Liver (tissue), 9 donors: ENCODE data around the gene ABLIM1. TPM values are rescaled to one million over a fixed set of nuclear protein-coding genes. Genes with fewer than 3 reads are reported as not detected.

Experiments
- DNase-seq: peaks from one replicate; pipeline ENCODE4 v3.0.0-alpha.2; 2017; ENCODE audit warnings: low spot score
- H3K27ac ChIP-seq, 2 donors: one replicate each; pipeline ENCODE4 v1.7.0; 2013; ENCODE audit warnings: inconsistent platforms in 2 of 2, low read length in 2 of 2, control low read depth in 1 of 2, low read depth in 1 of 2, mild to moderate bottlenecking in 1 of 2
- H3K27me3 ChIP-seq, 4 donors: one replicate each; pipeline versions ENCODE4 v1.6.1 to v1.7.0; 2013; ENCODE audit warnings: low read length in 3 of 4, inconsistent platforms in 1 of 4, mild to moderate bottlenecking in 1 of 4, moderate library complexity in 1 of 4; ENCODE audit not compliant: control insufficient read depth in 4 of 4, insufficient read depth in 4 of 4
- H3K36me3 ChIP-seq, 4 donors: one replicate each; pipeline versions ENCODE4 v1.6.1 to v1.7.0; 2013; ENCODE audit warnings: low read length in 3 of 4, mild to moderate bottlenecking in 3 of 4, low read depth in 1 of 4, moderate library complexity in 1 of 4; ENCODE audit not compliant: control insufficient read depth in 4 of 4, insufficient read depth in 3 of 4
- H3K4me1 ChIP-seq, 4 donors: one replicate each; pipeline versions ENCODE4 v1.6.1 to v1.7.0; 2013; ENCODE audit warnings: low read length in 3 of 4, mild to moderate bottlenecking in 3 of 4, moderate library complexity in 1 of 4; ENCODE audit not compliant: control insufficient read depth in 4 of 4, insufficient read depth in 4 of 4
- H3K4me3 ChIP-seq, 3 donors: one replicate each; pipeline versions ENCODE4 v1.6.1 to v1.7.0; 2013; ENCODE audit warnings: low read length in 3 of 3, control low read depth in 1 of 3, low read depth in 1 of 3, mild to moderate bottlenecking in 1 of 3
- H3K9ac ChIP-seq, 2 donors: one replicate each; pipeline ENCODE4 v1.7.0; 2013; ENCODE audit warnings: low read length in 2 of 2, mild to moderate bottlenecking in 2 of 2, moderate library complexity in 2 of 2, control low read depth in 1 of 2, low read depth in 1 of 2
- H3K9me3 ChIP-seq, 4 donors: one replicate each; pipeline versions ENCODE4 v1.6.1 to v1.7.0; 2013; ENCODE audit warnings: low read length in 3 of 4; ENCODE audit not compliant: control insufficient read depth in 4 of 4
- CTCF ChIP-seq: fragments of 150-350 bp; IDR thresholded peaks from 2 replicates; pipeline ENCODE4 v1.5.1; 2017; ENCODE audit warnings: improper control_type of control experiment, low read depth, low read length; ENCODE audit not compliant: missing input control
- EGR1 ChIP-seq, 2 donors: IDR thresholded peaks; 2 replicates each; pipeline ENCODE4 v1.6.1; 2016 to 2018; ENCODE audit warnings: antibody characterized with exemption in 2 of 2, low read depth in 2 of 2
- FOXA1 ChIP-seq: IDR thresholded peaks from 2 replicates; pipeline ENCODE4 v1.6.1; 2016; ENCODE audit warnings: antibody characterized with exemption
- HNF4A ChIP-seq, 2 donors: conservative IDR thresholded peaks; 2 replicates each; pipeline ENCODE4 v1.6.1; 2016; ENCODE audit warnings: antibody characterized with exemption in 2 of 2, mild to moderate bottlenecking in 2 of 2
- HNF4G ChIP-seq: IDR thresholded peaks from 2 replicates; pipeline ENCODE4 v1.6.1; 2016; ENCODE audit warnings: antibody characterized with exemption
- JUND ChIP-seq, 2 donors: IDR thresholded peaks; 2 replicates each; pipeline ENCODE4 v1.6.1; 2016; ENCODE audit warnings: antibody characterized with exemption in 2 of 2
- NR2F2 ChIP-seq: IDR thresholded peaks from 2 replicates; pipeline ENCODE4 v1.6.1; 2016; ENCODE audit warnings: antibody characterized with exemption
- RAD21 ChIP-seq, 2 donors: IDR thresholded peaks; 2 replicates each; pipeline ENCODE4 v1.6.1; 2016; ENCODE audit warnings: antibody characterized with exemption in 2 of 2, mild to moderate bottlenecking in 2 of 2
- RXRA ChIP-seq, 2 donors: IDR thresholded peaks; 2 replicates each; pipeline ENCODE4 v1.6.1; 2017 to 2018; ENCODE audit warnings: antibody characterized with exemption in 2 of 2, mild to moderate bottlenecking in 1 of 2
- SP1 ChIP-seq: IDR thresholded peaks from 2 replicates; pipeline ENCODE4 v1.6.1; 2018; ENCODE audit warnings: antibody characterized with exemption, mild to moderate bottlenecking
- TAF1 ChIP-seq: conservative IDR thresholded peaks from 2 replicates; pipeline ENCODE4 v1.6.1; 2016; ENCODE audit warnings: antibody characterized with exemption, mild to moderate bottlenecking
- YY1 ChIP-seq: IDR thresholded peaks from 2 replicates; pipeline ENCODE4 v1.6.1; 2016; ENCODE audit warnings: antibody characterized with exemption, mild to moderate bottlenecking
- WGBS: extraction: QIAGEN DNeasy Blood & Tissue Kit; methylation state at CpG from one replicate; pipeline ENCODE4 v1.1.7; 2013; 5-methylcytosine and 5-hydroxymethylcytosine counted together
- polyA plus RNA-seq, 2 donors: library from polyadenylated mRNA; stranded (reverse) in 1 of 2; unstranded in 1 of 2; fragments of 200-250 nt in 1 of 2; fragments of >200 nt in 1 of 2; fragmentation: Nextera tagmentation in 1 of 2; extraction: Ambion mirVana in 1 of 2; gene quantifications; one replicate each; pipeline versions ENCODE4 v1.2.1 to v1.2.3, GENCODE V29; 2013 to 2015
- total RNA-seq, 2 donors: library from RNA; depleted of rRNA; stranded (reverse); fragments of >200 nt; gene quantifications; one replicate each; pipeline ENCODE4 v1.2.3, GENCODE V29; 2014
- TF ChIP-seq, protein P1 (sequence below): IDR thresholded peaks from 2 replicates; pipeline ENCODE4 v1.6.1; 2016; ENCODE audit warnings: antibody characterized with exemption
- TF ChIP-seq, protein P2 (sequence below): IDR thresholded peaks from 2 replicates; pipeline ENCODE4 v1.6.1; 2016; ENCODE audit warnings: antibody characterized with exemption
- donor health status: healthy.
- donor health status: healthy.
- donor health status: healthy.
- donor health status: healthy.
- donor health status: healthy.

Gene ABLIM1
- total and polyA plus RNA-seq, 4 donors: 10.9 to 31.3 (median 13.1) TPM

GRCh38 chr10:114481055-114481454, 177.0 kb downstream of the ABLIM1 start:
- no peak for DNase-seq
- Histone ChIP-seq H3K27ac (no peak overlapping the region), H3K36me3 (peaks cover 2 to 24% (median 17%) of the 10 kb centered on the region in 4 donors), H3K27me3 (no peaks in the 10 kb centered on the region), H3K9ac (no peak overlapping the region), H3K9me3 (no peaks in the 10 kb centered on the region), H3K4me1 (peaks cover 0 to 3% (median 0%) of the 10 kb centered on the region in 4 donors), H3K4me3 (no peak overlapping the region)
- WGBS: 97% methylated on average over 3 of the region's 3 CpGs
- TF ChIP-seq NR2F2: no peak

GRCh38 chr10:114479836-114480235, 178.2 kb downstream of the ABLIM1 start:
- H3K27ac ChIP-seq: no peak overlapping the region
- H3K4me3 ChIP-seq: no peak overlapping the region
- H3K9ac ChIP-seq: no peak overlapping the region
- H3K4me1 ChIP-seq: peaks cover 0 to 3% (median 1%) of the 10 kb centered on the region in 4 donors
- TF ChIP-seq HNF4G: no peak
- TF ChIP-seq TAF1: no peak
- TF ChIP-seq HNF4A (conservative IDR thresholded peaks at IDR 0.05): no peak
- TF ChIP-seq YY1: no peak
- TF ChIP-seq SP1: no peak
- no peak for TF ChIP-seq RAD21 (IDR thresholded peaks at IDR 0.05)
- TF ChIP-seq FOXA1: no peak
- TF ChIP-seq JUND (IDR thresholded peaks at IDR 0.05): no peak
- TF ChIP-seq, protein P1, sequence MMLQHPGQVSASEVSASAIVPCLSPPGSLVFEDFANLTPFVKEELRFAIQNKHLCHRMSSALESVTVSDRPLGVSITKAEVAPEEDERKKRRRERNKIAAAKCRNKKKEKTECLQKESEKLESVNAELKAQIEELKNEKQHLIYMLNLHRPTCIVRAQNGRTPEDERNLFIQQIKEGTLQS: no peak
- TF ChIP-seq CTCF: no peak
- no peak for TF ChIP-seq EGR1 (IDR thresholded peaks at IDR 0.05; ENCODE audit: low read depth in 2 of 2)
- TF ChIP-seq RXRA (IDR thresholded peaks at IDR 0.05): no peak
- TF ChIP-seq, protein P2, sequence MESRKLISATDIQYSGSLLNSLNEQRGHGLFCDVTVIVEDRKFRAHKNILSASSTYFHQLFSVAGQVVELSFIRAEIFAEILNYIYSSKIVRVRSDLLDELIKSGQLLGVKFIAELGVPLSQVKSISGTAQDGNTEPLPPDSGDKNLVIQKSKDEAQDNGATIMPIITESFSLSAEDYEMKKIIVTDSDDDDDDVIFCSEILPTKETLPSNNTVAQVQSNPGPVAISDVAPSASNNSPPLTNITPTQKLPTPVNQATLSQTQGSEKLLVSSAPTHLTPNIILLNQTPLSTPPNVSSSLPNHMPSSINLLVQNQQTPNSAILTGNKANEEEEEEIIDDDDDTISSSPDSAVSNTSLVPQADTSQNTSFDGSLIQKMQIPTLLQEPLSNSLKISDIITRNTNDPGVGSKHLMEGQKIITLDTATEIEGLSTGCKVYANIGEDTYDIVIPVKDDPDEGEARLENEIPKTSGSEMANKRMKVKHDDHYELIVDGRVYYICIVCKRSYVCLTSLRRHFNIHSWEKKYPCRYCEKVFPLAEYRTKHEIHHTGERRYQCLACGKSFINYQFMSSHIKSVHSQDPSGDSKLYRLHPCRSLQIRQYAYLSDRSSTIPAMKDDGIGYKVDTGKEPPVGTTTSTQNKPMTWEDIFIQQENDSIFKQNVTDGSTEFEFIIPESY: no peak
- no peak for TF ChIP-seq NR2F2
- 96% methylated on average over 1 of the region's 1 CpG for WGBS
- no peak for DNase-seq
- no peaks in the 10 kb centered on the region for H3K27me3 ChIP-seq
- H3K9me3 ChIP-seq: no peaks in the 10 kb centered on the region
- H3K36me3 ChIP-seq: peaks cover 0 to 14% (median 6%) of the 10 kb centered on the region in 4 donors

- H3K27me3 ChIP-seq: no peaks in the 10 kb centered on the region
- H3K27ac ChIP-seq: no peak overlapping the region
- TF ChIP-seq CTCF: no peak
- no peak for TF ChIP-seq EGR1 (IDR thresholded peaks at IDR 0.05; ENCODE audit: low read depth in 2 of 2)
- TF ChIP-seq HNF4A (conservative IDR thresholded peaks at IDR 0.05): peak in 1 of 2 donors; percentile 22
- peaks cover 0 to 3% (median 1%) of the 10 kb centered on the region in 4 donors for H3K4me1 ChIP-seq
- H3K9ac ChIP-seq: no peak overlapping the region
- DNase-seq: no peak
- no peak overlapping the region for H3K4me3 ChIP-seq
- H3K36me3 ChIP-seq: peaks cover 0 to 13% (median 4%) of the 10 kb centered on the region in 4 donors
- no peaks in the 10 kb centered on the region for H3K9me3 ChIP-seq
- WGBS: 51% methylated on average over 6 of the region's 6 CpGs
Observed at GRCh38 chr10:114479307-114479706, 178.8 kb downstream of the ABLIM1 start.
